HepG2 (cell line): ENCODE results near the gene WTAP. TPM values are rescaled to one million over a fixed set of nuclear protein-coding genes. Genes with fewer than 3 reads are reported as not detected.

Experiments
- ATAC-seq: fragments of 200-7000 bp; cut with Tn5 transposase; 3 replicates; pipeline ENCODE4 v1.9.1; 2020; ENCODE audit warnings: mild to moderate bottlenecking, moderate library complexity
- BruUV-seq: library from RNA; stranded (reverse); fragments of 400-500 nt; replicated peaks from 2 replicates; lab custom pipeline; 2021; lab: Mats Ljungman, UMichigan
- CTCF ChIA-PET: fragments of 300-600 bp; formaldehyde crosslinking; extraction: SDS; loops from one replicate; lab custom pipeline; 2021; ENCODE audit warnings: low total read pairs, inconsistent platforms, low intra/inter-chr PET ratio; lab: Yijun Ruan, JAX
- POLR2A ChIA-PET: fragments of 350-600 bp; sonication (Branson Sonifier 250); formaldehyde crosslinking; loops from one replicate; lab custom pipeline; 2020; ENCODE audit warnings: antibody characterized with exemption, inconsistent platforms; lab: Yijun Ruan, JAX
- DNase-seq: peaks from one replicate; pipeline ENCODE4 v3.0.0-alpha.2; 2015; ENCODE audit warnings: low spot score
- FAIRE-seq: peaks from 3 replicates; lab custom pipeline; 2011; peaks lifted over from hg19 to GRCh38; lab: Jason Lieb, UNC
- H2AFZ ChIP-seq: one replicate; pipeline ENCODE4 v1.6.1; 2011; ENCODE audit warnings: low read length, inconsistent platforms
- H3K27ac ChIP-seq: fragments of 300-600 bp; 3 replicates; pipeline ENCODE4 v1.8.0; 2011; ENCODE audit warnings: mixed run types, mild to moderate bottlenecking, mixed read lengths, low read length, inconsistent platforms; ENCODE audit not compliant: insufficient read depth; ENCODE audit errors: extremely low read length
- H3K27me3 ChIP-seq, 2 experiments: fragments of 200-600 bp in 1 of 2; 2 replicates in 1 of 2; 3 replicates in 1 of 2; pipeline versions ENCODE4 v1.6.0 to v1.8.0; 2011; ENCODE audit warnings: low read length in 2 of 2, mild to moderate bottlenecking in 2 of 2, moderate library complexity in 2 of 2, inconsistent platforms in 1 of 2; ENCODE audit not compliant: insufficient read depth in 2 of 2, control insufficient read depth in 1 of 2
- H3K36me3 ChIP-seq, 2 experiments: fragments of 200-600 bp in 1 of 2; replicated peaks in 1 of 2; 2 replicates in 1 of 2; 3 replicates in 1 of 2; pipeline versions ENCODE4 v1.5.1 to v1.8.0; 2011; ENCODE audit warnings: low read length in 2 of 2, inconsistent platforms in 1 of 2; ENCODE audit not compliant: insufficient read depth in 2 of 2, control insufficient read depth in 1 of 2
- H3K4me1 ChIP-seq: 2 replicates; pipeline ENCODE4 v1.5.1; 2012; ENCODE audit warnings: low read length, inconsistent platforms; ENCODE audit not compliant: insufficient read depth
- H3K4me2 ChIP-seq: 2 replicates; pipeline ENCODE4 v1.6.0; 2011; ENCODE audit warnings: low read depth, low read length, inconsistent platforms
- H3K4me3 ChIP-seq, 3 experiments: fragments of 200-600 bp in 1 of 3; sonication (generic), shearing (Covaris generic) in 1 of 3; replicated peaks in 1 of 3; 2 replicates each; pipeline ENCODE4 v1.5.1; 2011 to 2016; ENCODE audit warnings: low read length in 3 of 3, inconsistent platforms in 2 of 3, low read depth in 2 of 3, mild to moderate bottlenecking in 2 of 3, control low read depth in 1 of 3, mixed read lengths in 1 of 3; ENCODE audit not compliant: insufficient read depth in 1 of 3
- H3K79me2 ChIP-seq: one replicate; pipeline ENCODE4 v1.6.1; 2011; ENCODE audit warnings: low read length, inconsistent platforms; ENCODE audit not compliant: insufficient read depth
- H3K9ac ChIP-seq: 2 replicates; pipeline ENCODE4 v1.6.0; 2011; ENCODE audit warnings: mild to moderate bottlenecking, low read depth, low read length, inconsistent platforms; ENCODE audit not compliant: insufficient read depth
- H3K9me3 ChIP-seq: 2 replicates; pipeline ENCODE4 v1.5.1; 2012; ENCODE audit warnings: mild to moderate bottlenecking, low read length
- H4K20me1 ChIP-seq: 2 replicates; pipeline ENCODE4 v1.6.0; 2011; ENCODE audit warnings: inconsistent platforms, mild to moderate bottlenecking, low read length, moderate library complexity; ENCODE audit not compliant: insufficient read depth
- GFI1 ChIP-seq: sonication (generic); formaldehyde crosslinking; IDR thresholded peaks from 2 replicates; pipeline ENCODE4 v1.5.0; 2020; ENCODE audit warnings: missing genetic modification reagents, mild to moderate bottlenecking, borderline replicate concordance
- KAT8 ChIP-seq: IDR thresholded peaks from 2 replicates; pipeline ENCODE4 v1.6.1; 2016; ENCODE audit warnings: missing genetic modification reagents, missing compliant biosample characterization
- NBN ChIP-seq: fragments of 450-650 bp; conservative IDR thresholded peaks from 2 replicates; pipeline ENCODE4 v1.6.1; 2017
- NFE2L1 ChIP-seq: sonication (generic); formaldehyde crosslinking; IDR thresholded peaks from 2 replicates; pipeline ENCODE4 v1.4.0; 2020; ENCODE audit warnings: missing genetic modification reagents, mild to moderate bottlenecking, borderline replicate concordance
- PRDM4 ChIP-seq: sonication (generic); formaldehyde crosslinking; IDR thresholded peaks from 2 replicates; pipeline ENCODE4 v1.9.0; 2021; ENCODE audit warnings: missing genetic modification reagents, borderline replicate concordance
- RFXANK ChIP-seq: IDR thresholded peaks from 2 replicates; pipeline ENCODE4 v1.6.1; 2016
- RORA ChIP-seq: sonication (generic); formaldehyde crosslinking; IDR thresholded peaks from 2 replicates; pipeline ENCODE4 v1.5.0; 2020; ENCODE audit warnings: mild to moderate bottlenecking, missing genetic modification reagents, moderate library complexity
- ZBTB2 ChIP-seq: sonication (generic); formaldehyde crosslinking; IDR thresholded peaks from 2 replicates; pipeline ENCODE4 v1.8.0; 2022; ENCODE audit warnings: low read depth, missing genetic modification reagents
- ZBTB38 ChIP-seq: sonication (generic); formaldehyde crosslinking; IDR thresholded peaks from 2 replicates; pipeline ENCODE4 v1.5.1; 2020; ENCODE audit warnings: mild to moderate bottlenecking, missing genetic modification reagents
- ZNF713 ChIP-seq: sonication (generic); formaldehyde crosslinking; IDR thresholded peaks from 2 replicates; pipeline ENCODE4 v1.4.0; 2020; ENCODE audit warnings: mild to moderate bottlenecking, missing genetic modification reagents
- ZNF776 ChIP-seq: sonication (generic); formaldehyde crosslinking; IDR thresholded peaks from 2 replicates; pipeline ENCODE4 v1.4.0; 2020; ENCODE audit warnings: mild to moderate bottlenecking, missing genetic modification reagents
- ZNF790 ChIP-seq: sonication (generic); formaldehyde crosslinking; IDR thresholded peaks from 2 replicates; pipeline ENCODE4 v1.8.0; 2022; ENCODE audit warnings: missing genetic modification reagents, mild to moderate bottlenecking, borderline replicate concordance
- ZNF883 ChIP-seq: sonication (generic); formaldehyde crosslinking; IDR thresholded peaks from 2 replicates; pipeline ENCODE4 v1.5.1; 2020; ENCODE audit warnings: mild to moderate bottlenecking, missing genetic modification reagents; ENCODE audit errors: not compliant biosample characterization
- WGBS: methylation state at CpG from one replicate; pipeline ENCODE4 v1.1.6; 2017; ENCODE audit warnings: low lambda C conversion rate; 5-methylcytosine and 5-hydroxymethylcytosine counted together
- in situ Hi-C: cut with HindIII; loops from 2 replicates; pipeline ENCODE4 v1.10.0; 2017; ENCODE audit warnings: low pct_unique_long_range_greater_than_20kb; ENCODE audit not compliant: extremely low pct_ligation_motif_present
- intact Hi-C: fragments of 100-400 bp; cut with micrococcal nuclease; formaldehyde crosslinking; loops from one replicate; pipeline ENCODE4 v1.10.0; 2022; ENCODE audit not compliant: unreplicated experiment
- polyA plus RNA-seq, 8 experiments: library from polyadenylated mRNA; depleted of rRNA in 3 of 8; stranded (reverse) in 7 of 8; unstranded in 1 of 8; fragments of >200 nt; fragmentation: Illumina TruSeq in 4 of 8; extraction: Trizol in 4 of 8; gene quantifications; 2 replicates each; pipeline versions ENCODE4 v1.2.1 to v1.2.3, GENCODE V29; 2011 to 2016; ENCODE audit warnings: low read depth in 4 of 8, missing spikeins in 1 of 8, mixed read lengths in 1 of 8; ENCODE audit not compliant: insufficient read depth in 1 of 8
- total RNA-seq, 5 experiments: library from RNA; depleted of rRNA; stranded (reverse); fragments of >200 nt; fragmentation: Illumina TruSeq; extraction: Trizol; gene quantifications; 2 replicates each; pipeline ENCODE4 v1.2.3, GENCODE V29; 2016; ENCODE audit warnings: low read depth in 1 of 5
- TF ChIP-seq, protein P1 (sequence below): sonication (generic); formaldehyde crosslinking; IDR thresholded peaks from 2 replicates; pipeline ENCODE4 v1.4.0; 2020; ENCODE audit warnings: missing genetic modification reagents

WTAP gene
- total and polyA plus RNA-seq, 2 of the 13 experiments (the other 11 are each of a cell fraction or from before 2014, with no cell fraction given), result 31.6 to 167 TPM

DNA sequence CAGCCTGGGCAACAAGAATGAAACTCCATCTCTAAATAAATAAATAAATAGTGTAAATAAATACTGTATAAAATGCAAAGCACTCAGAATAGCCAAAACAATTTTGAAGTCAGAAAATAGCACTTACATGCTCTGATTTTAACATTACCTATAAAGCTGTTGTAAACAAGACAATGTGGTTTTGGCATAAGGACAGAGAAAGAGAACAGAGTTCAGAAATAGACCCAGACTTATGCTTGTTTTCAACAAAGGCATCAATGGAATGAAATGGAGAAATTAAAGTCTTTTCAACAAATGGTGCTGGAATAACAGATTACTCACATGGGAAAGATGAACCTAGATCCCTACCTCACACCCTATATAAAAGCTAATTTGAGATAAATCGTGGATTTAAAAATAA lies 44.9 kb downstream of the WTAP start:
- no peak for ATAC-seq
- no peak for FAIRE-seq
- Histone ChIP-seq H3K4me2 (no peak overlapping the region), H3K27me3 (no peaks in the 10 kb centered on the region), H2AFZ (no peak overlapping the region), H4K20me1 (no peaks in the 10 kb centered on the region), H3K79me2 (peaks cover 12% of the 10 kb centered on the region), H3K9me3 (no peaks in the 10 kb centered on the region), H3K36me3 (peaks cover 11 to 90% of the 10 kb centered on the region in 2 experiments), H3K27ac (no peak overlapping the region), H3K4me1 (peaks cover 10% of the 10 kb centered on the region), H3K9ac (no peak overlapping the region), H3K4me3 (no peak overlapping the region)
- WGBS, result 2% methylated on average over 1 of the region's 1 CpG
- DNase-seq, result no peak
- ChIA-PET POLR2A (interaction anchor here (0.9 to 1.5 kb wide), 3 partner anchors 9 to 45 kb away, joined by 3 to 6 read pairs (median 4); partner anchors contain the start of genes ACAT2 and WTAP), CTCF (no interaction called here)
- intact Hi-C loops (no loop called here), in situ Hi-C loops (no loop called here)
- BruUV-seq, result no TSS peak
- no peak for TF ChIP-seq NBN
- no peak for TF ChIP-seq RFXANK
- no peak for TF ChIP-seq PRDM4 (CRISPR knock-in tag)
- TF ChIP-seq RORA (CRISPR knock-in tag), result no peak
- no peak for TF ChIP-seq NFE2L1 (CRISPR knock-in tag)
- no peak for TF ChIP-seq ZBTB38 (CRISPR knock-in tag)
- TF ChIP-seq, protein P1, sequence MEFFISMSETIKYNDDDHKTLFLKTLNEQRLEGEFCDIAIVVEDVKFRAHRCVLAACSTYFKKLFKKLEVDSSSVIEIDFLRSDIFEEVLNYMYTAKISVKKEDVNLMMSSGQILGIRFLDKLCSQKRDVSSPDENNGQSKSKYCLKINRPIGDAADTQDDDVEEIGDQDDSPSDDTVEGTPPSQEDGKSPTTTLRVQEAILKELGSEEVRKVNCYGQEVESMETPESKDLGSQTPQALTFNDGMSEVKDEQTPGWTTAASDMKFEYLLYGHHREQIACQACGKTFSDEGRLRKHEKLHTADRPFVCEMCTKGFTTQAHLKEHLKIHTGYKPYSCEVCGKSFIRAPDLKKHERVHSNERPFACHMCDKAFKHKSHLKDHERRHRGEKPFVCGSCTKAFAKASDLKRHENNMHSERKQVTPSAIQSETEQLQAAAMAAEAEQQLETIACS, result no peak
- TF ChIP-seq ZBTB2 (CRISPR knock-in tag), result no peak
- no peak for TF ChIP-seq ZNF883 (CRISPR knock-in tag)
- TF ChIP-seq ZNF713 (CRISPR knock-in tag), result no peak
- TF ChIP-seq ZNF790 (CRISPR knock-in tag), result no peak
- TF ChIP-seq KAT8 (CRISPR knock-in tag), result no peak
- no peak for TF ChIP-seq ZNF776
- no peak for TF ChIP-seq GFI1 (CRISPR knock-in tag)
